Fibroblast of pulmonary artery (primary cell): ENCODE data around the gene ABCC9.
A peak's percentile ranks its signal among the peaks of the same experiment; 100 is the strongest.

Experiments
- DNase-seq: peaks from one replicate; pipeline ENCODE4 v3.0.0-alpha.2; 2010; ENCODE audit warnings: low read depth
- H3K4me3 ChIP-seq: replicated peaks from 2 replicates; pipeline ENCODE4 v1.5.1; 2011; ENCODE audit warnings: low read depth, mild to moderate bottlenecking, control low read depth, low read length, moderate library complexity
- CTCF ChIP-seq: IDR thresholded peaks from 2 replicates; pipeline ENCODE4 v1.5.1; 2011; ENCODE audit warnings: mild to moderate bottlenecking, control low read depth, low read length, inconsistent platforms; ENCODE audit errors: missing control alignments

ABCC9 gene

GRCh38 chr12:21884936-21885335, 56.3 kb downstream of the ABCC9 start:
- no peak for TF ChIP-seq CTCF
- no peak overlapping the region for H3K4me3 ChIP-seq
- no peak for DNase-seq

- no peak for TF ChIP-seq CTCF
These were observed 58.6 kb downstream of the ABCC9 start for GRCh38 chr12:21882635-21883034.

GRCh38 chr12:21881965-21882364, 59.3 kb downstream of the ABCC9 start:
- DNase-seq: peak; percentile 9
- no peak for TF ChIP-seq CTCF
- no peak overlapping the region for H3K4me3 ChIP-seq

More at GRCh38 chr12:21882635-21883034, 58.6 kb downstream of the ABCC9 start:
- peak; percentile 13 for DNase-seq
- no peak overlapping the region for H3K4me3 ChIP-seq

GRCh38 chr12:21879312-21879711, 61.9 kb downstream of the ABCC9 start:
- no peak for DNase-seq
- TF ChIP-seq CTCF: no peak
- H3K4me3 ChIP-seq: no peak overlapping the region

- DNase-seq: no peak
- no peak for TF ChIP-seq CTCF
- H3K4me3 ChIP-seq: no peak overlapping the region
These were observed 63.8 kb downstream of the ABCC9 start for GRCh38 chr12:21877293-21877982.

- DNase-seq: no peak
- no peak for TF ChIP-seq CTCF
- no peak overlapping the region for H3K4me3 ChIP-seq
These were observed 75.4 kb downstream of the ABCC9 start for GRCh38 chr12:21865846-21866245.

GRCh38 chr12:21860534-21860933, 80.7 kb downstream of the ABCC9 start:
- DNase-seq: no peak
- H3K4me3 ChIP-seq: no peak overlapping the region
- TF ChIP-seq CTCF: no peak
